Stimulated activated CD4-positive, alpha-beta T cell treated with anti-CD3 and anti-CD28 coated beads, Interleukin-15, amount 100 ng/mL, for 48 hours (primary cell): ENCODE results near the gene ATRNL1.

Experiments
- DNase-seq, 2 donors: peaks; one replicate each; pipeline ENCODE4 v3.0.0-alpha.2; 2020; ENCODE audit warnings: low read depth in 2 of 2

Gene ATRNL1

GRCh38 chr10:115593060-115593459, 499.9 kb downstream of the ATRNL1 start:
- no peak for DNase-seq

DNA sequence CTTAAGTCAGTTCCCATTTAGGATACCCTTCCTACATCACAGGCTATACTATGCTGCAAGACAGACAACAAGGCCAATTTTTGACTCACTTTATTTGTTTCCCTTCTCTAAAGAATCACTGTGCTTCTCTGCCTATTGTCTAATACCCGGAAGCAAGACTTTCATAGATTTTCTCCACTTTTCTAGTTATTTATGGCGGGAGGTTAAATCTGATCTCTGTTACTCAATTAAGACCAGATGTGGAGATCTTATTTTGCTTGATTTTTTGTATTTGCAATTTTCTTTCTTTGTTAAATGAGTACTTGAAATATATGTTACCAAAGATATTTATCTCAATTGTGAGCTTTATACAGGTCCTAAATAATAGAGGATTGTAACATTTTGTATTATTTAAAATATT, 511.5 kb downstream of the ATRNL1 start:
- DNase-seq, result no peak

DNA sequence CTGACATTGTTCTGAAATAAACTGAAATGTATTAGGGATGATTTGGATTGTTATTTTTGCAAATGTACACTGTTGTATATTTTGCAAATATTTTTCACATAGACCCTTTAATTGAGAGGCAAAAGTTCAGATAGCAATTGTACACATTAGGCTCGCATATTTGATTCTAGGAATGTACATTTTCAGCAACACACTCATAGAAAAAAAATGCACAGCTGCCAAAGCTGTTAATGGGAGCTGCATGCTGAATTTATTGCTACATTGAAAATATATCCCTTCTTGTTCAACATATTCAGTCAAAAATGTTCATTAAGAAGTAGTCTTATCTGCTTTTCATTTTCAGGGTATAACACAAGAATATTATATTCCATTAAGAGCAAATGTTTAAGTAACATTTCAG, 512.9 kb downstream of the ATRNL1 start:
- no peak for DNase-seq

DNA sequence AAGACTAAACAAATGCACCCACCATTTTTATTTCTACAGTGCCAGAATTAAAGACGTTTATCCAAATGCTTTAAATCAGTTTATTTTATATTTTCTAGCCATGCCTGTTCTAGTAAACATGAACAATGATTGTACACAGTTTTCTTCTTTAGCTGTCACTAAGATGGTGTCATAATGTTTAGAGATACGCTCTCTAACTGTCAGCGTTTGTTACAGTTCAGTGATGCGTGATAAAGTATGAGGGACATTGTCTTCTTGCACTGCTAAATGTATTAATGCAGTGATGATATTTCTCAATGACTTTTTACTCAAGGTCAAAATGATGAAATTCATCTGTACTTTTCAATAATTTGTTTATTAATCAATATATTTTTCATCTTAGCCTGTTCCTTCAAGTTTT, 513.6 kb downstream of the ATRNL1 start:
- DNase-seq, result no peak

DNA sequence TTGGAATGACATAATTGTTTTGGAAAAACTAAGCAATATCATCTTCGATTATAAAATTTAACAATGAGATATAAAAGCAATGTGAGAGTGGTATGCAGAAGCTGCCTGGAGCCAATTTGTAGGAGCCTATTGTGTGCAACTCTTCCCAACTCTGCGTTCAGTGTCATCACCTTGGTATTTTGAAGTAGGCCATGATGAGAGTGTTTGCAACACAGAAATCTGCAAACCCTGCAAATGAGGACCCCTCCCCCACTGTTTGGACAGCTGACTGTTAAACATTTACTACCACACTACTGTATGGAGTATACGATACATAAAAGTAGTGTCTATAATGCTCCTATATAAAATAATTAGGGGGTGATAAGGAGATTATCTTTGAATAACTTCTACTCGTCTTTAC, 531.3 kb downstream of the ATRNL1 start:
- no peak for DNase-seq

DNA sequence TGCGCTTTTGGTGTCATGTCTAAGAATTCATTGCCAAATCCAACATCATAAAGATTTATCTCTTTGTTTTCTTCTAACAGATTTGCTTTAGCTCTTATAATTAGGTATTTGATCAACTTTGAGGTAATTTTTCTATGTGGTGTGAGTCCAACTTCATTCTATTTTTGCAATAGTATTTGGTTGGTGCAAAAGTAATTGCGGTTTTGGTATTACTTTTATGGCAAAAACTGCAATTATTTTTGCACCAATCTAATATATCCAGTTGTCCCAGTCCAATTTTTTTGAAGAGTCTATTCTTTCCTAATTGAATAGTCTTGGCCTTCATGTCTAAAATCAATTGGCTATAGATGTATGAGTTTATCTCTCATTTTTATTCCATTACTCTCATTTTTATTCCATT, 535.5 kb downstream of the ATRNL1 start:
- DNase-seq, result no peak

GRCh38 chr10:115638246-115638645, 545.1 kb downstream of the ATRNL1 start:
- DNase-seq, result no peak

GRCh38 chr10:115649217-115649616, 556.1 kb downstream of the ATRNL1 start:
- no peak for DNase-seq

DNA sequence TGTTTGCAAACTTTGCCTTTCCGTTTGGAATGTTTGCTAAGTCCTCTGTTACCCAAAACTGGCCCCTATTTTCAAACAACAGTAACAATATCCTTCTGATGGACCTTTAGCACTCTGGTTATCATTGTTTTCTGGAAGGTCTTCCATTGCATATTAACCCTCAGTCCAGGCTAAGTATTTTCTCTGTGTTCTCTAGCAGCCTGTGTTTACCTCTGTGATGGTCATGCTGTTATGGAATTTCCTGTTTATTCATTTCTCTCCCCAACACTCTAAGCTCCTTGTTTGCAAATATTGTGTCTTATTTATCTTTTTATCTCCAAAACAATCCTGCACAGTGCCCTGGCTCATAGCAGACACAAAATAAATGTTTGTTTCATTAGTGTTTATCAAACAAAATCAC, 560.3 kb downstream of the ATRNL1 start:
- no peak for DNase-seq

GRCh38 chr10:115654961-115655360, 561.8 kb downstream of the ATRNL1 start:
- DNase-seq, result no peak

DNA sequence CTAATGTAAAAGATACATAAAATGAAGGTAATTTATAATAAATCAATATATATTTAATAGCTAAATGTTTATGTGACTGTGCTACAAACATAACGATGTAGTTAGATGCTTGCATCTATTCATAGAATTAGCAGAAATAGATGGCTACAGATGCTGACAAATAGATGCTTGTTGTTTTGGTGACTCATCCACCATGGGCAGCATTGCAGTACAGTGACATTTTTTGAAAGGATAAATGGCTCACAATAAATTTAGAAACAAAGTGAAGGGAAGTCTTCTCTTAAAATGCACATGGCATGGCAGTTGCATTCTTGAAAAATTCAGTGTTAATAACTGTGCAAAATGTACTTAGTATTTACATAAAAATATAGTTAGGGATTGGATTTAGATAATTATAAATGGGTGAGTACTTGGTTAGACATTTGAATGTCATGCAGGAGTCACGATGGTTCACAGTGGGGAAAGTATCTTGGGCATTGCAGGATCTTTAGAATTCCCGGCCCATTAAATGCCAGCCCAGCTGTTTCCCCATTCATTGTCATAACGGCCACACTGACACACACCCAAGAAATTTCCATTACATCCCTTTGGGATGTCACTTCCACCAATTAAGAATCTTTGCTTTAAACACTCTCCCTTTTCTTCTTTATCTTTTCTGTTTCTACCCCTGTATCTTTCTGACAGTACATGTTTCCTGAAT, 564.1 kb downstream of the ATRNL1 start:
- DNase-seq, result no peak

DNA sequence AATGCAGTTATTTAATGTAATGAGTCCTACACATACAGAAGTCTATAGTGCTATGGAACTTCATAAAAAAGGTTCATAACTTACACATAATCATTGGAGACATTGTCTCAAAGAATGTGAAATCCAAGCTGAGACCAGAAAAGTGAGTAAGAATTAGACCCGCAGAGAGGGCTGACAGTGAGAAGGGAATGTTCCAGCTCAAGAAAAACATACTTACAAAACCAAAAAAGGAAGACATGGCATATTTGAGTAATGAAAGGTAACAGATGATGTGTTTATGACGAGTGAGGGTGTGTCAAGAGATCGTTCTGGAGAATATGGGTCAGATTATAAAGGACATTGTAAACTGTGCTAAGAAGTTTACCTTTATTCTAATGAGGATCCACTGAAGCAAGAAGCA, 566.5 kb downstream of the ATRNL1 start:
- DNase-seq, result no peak

GRCh38 chr10:115660391-115660790, 567.2 kb downstream of the ATRNL1 start:
- no peak for DNase-seq

DNA sequence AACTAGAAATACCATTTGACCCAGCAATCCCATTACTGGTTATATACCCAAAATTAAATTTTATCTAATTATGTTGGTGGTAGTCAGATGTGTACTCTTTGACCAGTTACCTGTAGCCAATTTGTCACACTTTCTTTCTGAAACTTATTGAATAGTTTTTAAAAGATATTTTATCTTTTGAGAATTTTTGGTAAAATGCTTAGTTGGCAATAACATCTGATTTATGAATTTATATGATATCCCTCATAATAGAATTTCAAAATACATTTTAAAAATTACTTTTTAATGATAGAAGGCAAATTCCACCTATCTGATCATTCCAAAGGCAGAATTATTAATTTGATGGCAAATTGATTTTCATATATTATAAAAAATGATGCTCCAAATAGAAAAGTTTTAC, 569.3 kb downstream of the ATRNL1 start:
- no peak for DNase-seq

GRCh38 chr10:115665549-115665948, 572.4 kb downstream of the ATRNL1 start:
- no peak for DNase-seq

- DNase-seq, result no peak
Observed at GRCh38 chr10:115674496-115674895, 581.3 kb downstream of the ATRNL1 start.

DNA sequence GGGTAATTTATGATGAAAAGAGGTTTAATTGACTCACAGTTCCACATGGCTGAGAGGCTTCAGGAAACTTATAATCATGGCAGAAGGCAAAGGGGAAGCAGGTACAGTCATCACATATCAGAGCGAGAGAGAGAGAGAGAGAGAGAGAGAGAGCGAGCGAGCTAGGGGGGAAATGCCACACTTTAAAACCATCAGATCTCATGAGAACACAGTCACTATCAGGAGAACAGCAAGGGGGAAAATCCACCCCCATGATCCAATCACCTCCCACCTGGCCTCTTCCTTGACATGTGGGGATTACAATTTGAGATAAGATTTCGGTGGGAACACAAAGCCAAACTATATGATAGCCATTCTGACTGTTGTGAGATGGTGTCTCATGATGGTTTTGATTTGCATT, 603.6 kb downstream of the ATRNL1 start:
- DNase-seq, result no peak

DNA sequence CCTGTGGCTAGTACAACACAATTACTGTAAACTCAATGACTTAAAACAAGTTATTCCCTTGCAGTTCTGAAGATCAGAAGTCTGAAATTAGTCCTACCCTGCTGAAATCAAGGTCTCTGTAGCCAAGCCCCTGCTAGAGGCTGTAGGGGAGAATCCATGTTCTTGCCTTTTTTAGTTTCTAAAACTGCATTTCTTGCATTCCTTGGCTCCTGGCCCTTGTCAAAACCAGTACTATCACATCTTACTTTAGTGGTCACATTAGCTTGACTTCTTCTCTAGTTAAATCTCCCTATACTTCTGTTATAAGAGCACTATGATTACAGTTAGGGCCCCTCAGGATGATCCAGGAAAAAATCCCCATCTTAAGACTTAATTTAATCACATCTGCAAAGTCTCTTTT, 612.9 kb downstream of the ATRNL1 start:
- no peak for DNase-seq

DNA sequence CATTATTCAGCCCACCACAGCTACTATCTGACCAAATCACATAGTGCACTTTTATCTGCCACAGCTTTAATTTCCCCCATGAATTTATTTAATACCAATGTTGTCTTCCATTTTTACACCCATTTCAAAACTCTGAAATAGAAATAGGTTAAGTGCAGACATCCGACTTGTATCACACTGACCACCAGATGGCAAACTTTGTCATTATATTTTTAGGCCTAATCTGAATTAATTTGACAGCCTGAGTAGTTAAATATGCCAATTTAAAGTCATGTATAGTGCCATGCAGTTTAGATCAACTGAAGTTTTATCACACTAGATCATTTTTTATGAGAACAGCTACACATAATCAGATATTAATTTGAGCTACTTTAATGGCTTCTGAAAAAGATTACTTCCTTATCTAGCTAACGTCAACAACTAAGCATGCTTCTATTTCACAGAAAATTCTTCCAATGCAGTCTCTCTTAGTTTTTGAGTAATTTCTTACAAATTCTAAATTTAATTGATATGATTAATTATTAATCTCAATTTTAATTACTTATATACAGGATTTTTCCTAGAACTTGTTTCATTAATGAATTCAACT, 613.4 kb downstream of the ATRNL1 start:
- DNase-seq, result no peak

DNA sequence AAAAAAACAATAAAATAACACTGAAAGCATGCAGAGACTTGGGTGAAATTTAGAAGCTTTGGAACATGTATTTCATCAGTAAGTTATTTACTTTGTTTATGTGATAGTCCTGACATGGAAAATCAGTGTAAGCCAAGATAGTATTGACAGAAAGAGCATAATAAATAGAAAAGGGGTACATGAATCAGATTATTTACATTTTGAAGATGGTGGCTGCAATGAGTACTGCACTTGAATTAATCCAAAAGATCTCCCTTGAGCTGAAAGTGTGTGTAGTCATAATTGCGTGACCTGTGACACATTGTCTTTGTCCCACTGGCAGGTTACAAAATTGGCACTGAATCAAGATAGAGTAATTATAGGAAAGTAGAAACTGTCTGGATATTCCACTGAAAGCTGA, 617.0 kb downstream of the ATRNL1 start:
- no peak for DNase-seq

- DNase-seq, result no peak
Observed at GRCh38 chr10:115711306-115711705, 618.1 kb downstream of the ATRNL1 start.

GRCh38 chr10:115720121-115720520, 627.0 kb downstream of the ATRNL1 start:
- DNase-seq, result no peak

GRCh38 chr10:115727129-115727528, 634.0 kb downstream of the ATRNL1 start:
- no peak for DNase-seq

GRCh38 chr10:115744089-115744488, 650.9 kb downstream of the ATRNL1 start:
- DNase-seq, result no peak
